Measurements from ENCODE around the gene COL21A1. TPM values are rescaled to one million over a fixed set of nuclear protein-coding genes. Genes with fewer than 3 reads are reported as not detected.
"Not testable (repeated sequence)": the region's sequence is repeated elsewhere in the genome, so short reads cannot be mapped to it uniquely, and the experiment has no call there.

The COL21A1 gene
- polyA plus RNA-seq, 2 of the 4 experiments (the other 2 are of a cell fraction) = 1.4 to 3.3 TPM

- FAIRE-seq (no peak), ATAC-seq (no peak), DNase-seq (ENCODE audit: low read depth in 1 of 2, low spot score in 1 of 2) (no peak)
- Histone ChIP-seq H3K4me2 (no peak overlapping the region), H3K4me1 (no peaks in the 10 kb centered on the region), H3K4me3 (no peak overlapping the region), H3K27ac (no peak overlapping the region), H3K9me3 (no peaks in the 10 kb centered on the region)
- 82% methylated on average over 2 of the region's 2 CpGs for WGBS (ENCODE audit: missing lambda C conversion rate)
- ChIA-PET POLR2A (no interaction called here), CTCF (no interaction called here)
- no peak for TF ChIP-seq ZNF302 (CRISPR knock-in tag; IDR thresholded peaks at IDR 0.05)
- TF ChIP-seq HMGXB4 (CRISPR knock-in tag; IDR thresholded peaks at IDR 0.05; ENCODE audit: borderline replicate concordance) = no peak
- no peak for TF ChIP-seq MAX (IDR thresholded peaks at IDR 0.05)
- no peak for TF ChIP-seq TFCP2L1 (CRISPR knock-in tag; IDR thresholded peaks at IDR 0.05)
- TF ChIP-seq NPAS2 (CRISPR knock-in tag; IDR thresholded peaks at IDR 0.05; ENCODE audit: borderline replicate concordance) = no peak
- no peak for TF ChIP-seq MAZ (IDR thresholded peaks at IDR 0.05; ENCODE audit: borderline replicate concordance, low read depth, low read length)
- TF ChIP-seq EP300 (IDR thresholded peaks at IDR 0.05) = no peak
- no peak for TF ChIP-seq RNF2 (IDR thresholded peaks at IDR 0.05; ENCODE audit: borderline replicate concordance, low read depth)
- TF ChIP-seq ESRRA (IDR thresholded peaks at IDR 0.05; ENCODE audit: borderline replicate concordance, low read length) = no peak
- TF ChIP-seq SMC3 (IDR thresholded peaks at IDR 0.05) = no peak
- TF ChIP-seq PHF8 (IDR thresholded peaks at IDR 0.05; ENCODE audit: borderline replicate concordance, low read depth) = no peak
- no peak for TF ChIP-seq JUN (IDR thresholded peaks at IDR 0.05)
- no peak for TF ChIP-seq ZSCAN20 (CRISPR knock-in tag; IDR thresholded peaks at IDR 0.05)
- no peak for TF ChIP-seq HOXB13 (CRISPR knock-in tag; IDR thresholded peaks at IDR 0.05; ENCODE audit: low read depth)
- no peak for TF ChIP-seq TP53 (CRISPR knock-in tag; IDR thresholded peaks at IDR 0.05)
- no peak for TF ChIP-seq RFX5 (IDR thresholded peaks at IDR 0.05)
- no peak for TF ChIP-seq SREBF2 (IDR thresholded peaks at IDR 0.05)
- no peak for TF ChIP-seq CHD2 (IDR thresholded peaks at IDR 0.05; ENCODE audit: low read length, partially characterized antibody)
- TF ChIP-seq BCL3 (IDR thresholded peaks at IDR 0.05) = no peak
These were observed 230.2 kb downstream of the COL21A1 start for GRCh38 chr6:56017198-56017597.

GRCh38 chr6:56014039-56014438, 233.3 kb downstream of the COL21A1 start:
- CTCF ChIA-PET; H3K27ac ChIP-seq; POLR2A ChIA-PET; ATAC-seq; H3K9me3 ChIP-seq; H3K4me2 ChIP-seq; H3K4me3 ChIP-seq; DNase-seq (ENCODE audit: low read depth in 1 of 2, low spot score in 1 of 2); FAIRE-seq; H3K4me1 ChIP-seq: not testable (repeated sequence)
- WGBS (ENCODE audit: missing lambda C conversion rate) = 66% methylated on average over 7 of the region's 10 CpGs

- DNase-seq (ENCODE audit: low read depth in 1 of 2, low spot score in 1 of 2) (no peak), FAIRE-seq (no peak), ATAC-seq (no peak)
- Histone ChIP-seq H3K4me2 (no peak overlapping the region), H3K4me3 (no peak overlapping the region), H3K4me1 (no peaks in the 10 kb centered on the region), H3K9me3 (no peaks in the 10 kb centered on the region), H3K27ac (no peak overlapping the region)
- 50% methylated on average over 2 of the region's 2 CpGs for WGBS (ENCODE audit: missing lambda C conversion rate)
- ChIA-PET CTCF (no interaction called here), POLR2A (no interaction called here)
- no peak for TF ChIP-seq HEYL (CRISPR knock-in tag; IDR thresholded peaks at IDR 0.05)
- no peak for TF ChIP-seq CEBPB (IDR thresholded peaks at IDR 0.05)
- no peak for TF ChIP-seq RFX5 (IDR thresholded peaks at IDR 0.05)
- no peak for TF ChIP-seq JUN (IDR thresholded peaks at IDR 0.05)
- no peak for TF ChIP-seq REST (IDR thresholded peaks at IDR 0.05)
These were observed 237.7 kb downstream of the COL21A1 start for GRCh38 chr6:56009636-56010035.
